PC-3 (cell line): Measurements from ENCODE around the gene ZBTB7B. TPM values are rescaled to one million over a fixed set of nuclear protein-coding genes. Genes with fewer than 3 reads are reported as not detected.

Experiments used
- ATAC-seq: fragments of 200-7000 bp; cut with Tn5 transposase; 2 replicates; pipeline ENCODE4 v1.9.1; 2020; ENCODE audit warnings: mild to moderate bottlenecking, moderate library complexity
- BruUV-seq: library from RNA; stranded (reverse); fragments of 400-500 nt; replicated peaks from 2 replicates; lab custom pipeline; 2021; lab: Mats Ljungman, UMichigan
- CTCF ChIA-PET: fragments of 300-600 bp; sonication (Branson Sonifier 250); formaldehyde crosslinking; loops from one replicate; lab custom pipeline; 2022; ENCODE audit warnings: antibody characterized with exemption; lab: Charles Lee
- POLR2A ChIA-PET: fragments of 300-600 bp; sonication (Branson Sonifier 250); formaldehyde crosslinking; loops from one replicate; lab custom pipeline; 2022; ENCODE audit warnings: antibody characterized with exemption; ENCODE audit not compliant: unreplicated experiment; lab: Charles Lee
- DNase-seq: peaks from one replicate; pipeline ENCODE4 v3.0.0-alpha.2; 2015
- H2AFZ ChIP-seq: fragments of 300-600 bp; sonication (generic); 2 replicates; pipeline ENCODE4 v1.6.0; 2016; ENCODE audit warnings: antibody characterized with exemption, low read length
- H3F3A ChIP-seq: fragments of 300-600 bp; sonication (generic); one replicate; pipeline ENCODE4 v1.6.0; 2017; ENCODE audit warnings: antibody characterized with exemption, low read length, control low read depth, mild to moderate bottlenecking; ENCODE audit not compliant: unreplicated experiment
- H3K27ac ChIP-seq: fragments of 300-600 bp; sonication (generic); 2 replicates; pipeline ENCODE4 v1.5.1; 2016; ENCODE audit warnings: mild to moderate bottlenecking, low read length
- H3K27me3 ChIP-seq: fragments of 300-600 bp; sonication (generic); 2 replicates; pipeline ENCODE4 v1.6.1; 2016; ENCODE audit warnings: low read length, mixed read lengths
- H3K36me3 ChIP-seq: fragments of 300-600 bp; sonication (generic); 2 replicates; pipeline ENCODE4 v1.6.1; 2016; ENCODE audit warnings: low read depth, mixed run types, low read length, mixed read lengths
- H3K4me1 ChIP-seq: fragments of 300-600 bp; sonication (generic); 2 replicates; pipeline ENCODE4 v1.5.1; 2016; ENCODE audit warnings: low read length; ENCODE audit not compliant: insufficient read depth
- H3K4me2 ChIP-seq: fragments of 300-600 bp; sonication (generic); 2 replicates; pipeline ENCODE4 v1.6.0; 2016; ENCODE audit warnings: low read length
- H3K4me3 ChIP-seq: fragments of 300-600 bp; sonication (generic); 2 replicates; pipeline ENCODE4 v1.5.1; 2016; ENCODE audit warnings: mild to moderate bottlenecking, low read length, mixed read lengths
- H3K79me2 ChIP-seq: fragments of 300-600 bp; sonication (generic); 2 replicates; pipeline ENCODE4 v1.6.1; 2017; ENCODE audit warnings: low read length, mixed read lengths
- H3K9ac ChIP-seq: fragments of 300-600 bp; sonication (generic); 2 replicates; pipeline ENCODE4 v1.6.0; 2016; ENCODE audit warnings: mild to moderate bottlenecking, low read length
- H3K9me2 ChIP-seq: fragments of 300-600 bp; sonication (generic); replicated peaks from 2 replicates; pipeline ENCODE4 v1.6.1; 2016; ENCODE audit warnings: mixed run types, low read length, mixed read lengths
- H3K9me3 ChIP-seq: fragments of 300-600 bp; sonication (generic); 2 replicates; pipeline ENCODE4 v1.6.1; 2016; ENCODE audit warnings: low read length, mixed read lengths
- H4K20me1 ChIP-seq: fragments of 300-600 bp; sonication (generic); 2 replicates; pipeline ENCODE4 v1.6.1; 2016; ENCODE audit warnings: low read length, mixed read lengths
- CTCF ChIP-seq: fragments of 300-600 bp; sonication (generic); conservative IDR thresholded peaks from 2 replicates; pipeline ENCODE4 v1.5.1; 2017; ENCODE audit warnings: antibody characterized with exemption, low read depth, mild to moderate bottlenecking, low read length
- EZH2 ChIP-seq: fragments of 300-600 bp; sonication (generic); IDR thresholded peaks from one replicate; pipeline ENCODE4 v1.6.1; 2017; ENCODE audit warnings: antibody characterized with exemption, mild to moderate bottlenecking, low read length; ENCODE audit not compliant: unreplicated experiment
- EZH2phosphoT487 ChIP-seq: fragments of 300-600 bp; sonication (generic); IDR thresholded peaks from 2 replicates; pipeline ENCODE4 v1.6.1; 2018; ENCODE audit warnings: mild to moderate bottlenecking, antibody characterized with exemption, low read length, borderline replicate concordance
- intact Hi-C: fragments of 100-400 bp; cut with micrococcal nuclease; formaldehyde crosslinking; loops from 2 replicates; pipeline ENCODE4 v1.9.0; 2023
- total RNA-seq: library from RNA; depleted of rRNA; stranded (reverse); fragments of >200 nt; gene quantifications from 2 replicates; pipeline ENCODE4 v1.2.3, GENCODE V29; 2014

ZBTB7B gene
- total RNA-seq, 1 experiment from 2014 or later = 39.7 TPM

DNA sequence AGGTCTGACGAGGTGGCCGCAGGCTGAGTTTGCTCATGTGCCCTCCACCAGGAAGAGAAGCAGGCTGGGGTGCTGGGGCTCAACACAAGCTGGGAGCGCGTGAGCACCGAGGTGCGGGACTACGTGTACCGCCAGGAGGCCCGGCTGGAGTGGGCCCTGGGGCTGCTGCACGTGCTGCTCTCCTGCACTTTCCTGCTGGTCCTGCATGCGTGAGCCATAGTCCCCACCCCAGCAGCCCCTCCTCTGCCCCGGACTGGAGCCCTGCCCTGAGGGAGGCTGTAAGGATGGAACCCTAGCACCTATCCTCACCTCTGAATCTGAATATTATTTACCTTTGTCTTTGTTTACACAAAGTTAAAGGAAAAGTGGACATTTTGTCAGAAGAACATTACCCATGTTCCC is 40.7 kb downstream of the ZBTB7B start:
- Histone ChIP-seq H3K4me2 (no peak overlapping the region), H3K9ac (no peak overlapping the region), H3K79me2 (no peaks in the 10 kb centered on the region), H3K36me3 (no peaks in the 10 kb centered on the region), H3K27me3 (no peaks in the 10 kb centered on the region), H3K4me1 (peaks cover 28% of the 10 kb centered on the region), H3K9me3 (no peaks in the 10 kb centered on the region), H4K20me1 (no peaks in the 10 kb centered on the region), H2AFZ (no peak overlapping the region), H3K9me2 (no peaks in the 10 kb centered on the region), H3K27ac (no peak overlapping the region), H3F3A (no peaks in the 10 kb centered on the region), H3K4me3 (no peak overlapping the region)
- ATAC-seq = no peak
- DNase-seq = no peak
- no TSS peak for BruUV-seq
- CTCF ChIA-PET = interaction anchor here (2.3 kb wide), 1 partner anchor 42 kb away, joined by 27 read pairs; no protein-coding TSS in a partner anchor
- intact Hi-C loops = no loop called here
- POLR2A ChIA-PET = no interaction called here
- TF ChIP-seq EZH2phosphoT487 (no peak), CTCF (no peak), EZH2 (no peak)

GRCh38 chr1:155043793-155044192 is 41.2 kb downstream of the ZBTB7B start:
- intact Hi-C loops = loop anchor here (2.0 kb wide), 1 partner anchor 17 kb away; no protein-coding TSS in a partner anchor
- H3K9ac ChIP-seq = no peak overlapping the region

More at GRCh38 chr1:155043793-155044192, 41.2 kb downstream of the ZBTB7B start:
- Histone ChIP-seq H3K4me3 (no peak overlapping the region), H3K27me3 (no peaks in the 10 kb centered on the region), H3F3A (no peaks in the 10 kb centered on the region), H3K79me2 (no peaks in the 10 kb centered on the region), H3K4me2 (no peak overlapping the region), H2AFZ (no peak overlapping the region), H3K36me3 (no peaks in the 10 kb centered on the region), H3K4me1 (peaks cover 23% of the 10 kb centered on the region), H4K20me1 (no peaks in the 10 kb centered on the region), H3K9me3 (no peaks in the 10 kb centered on the region), H3K27ac (no peak overlapping the region), H3K9me2 (no peaks in the 10 kb centered on the region)
- ChIA-PET POLR2A (no interaction called here), CTCF (interaction anchor here (0.5 to 2.3 kb wide), 5 partner anchors 18 to 124 kb away, joined by 3 to 27 read pairs (median 9); no protein-coding TSS in a partner anchor)
- DNase-seq (no peak), ATAC-seq (no peak)
- BruUV-seq = no TSS peak
- TF ChIP-seq EZH2phosphoT487 (no peak), CTCF (no peak), EZH2 (no peak)
